Head of caudate nucleus (tissue), 42 donors: ENCODE measurements around the gene SSH3.

Source experiments
- DNase-seq, 42 donors: peaks; one replicate each; pipeline versions ENCODE4 v3.0.0 to v3.0.0-alpha.2; 2020 to 2021; ENCODE audit warnings: mixed read lengths in 7 of 42
- intact Hi-C: fragments of 100-400 bp; cut with DNase I; formaldehyde crosslinking; loops from one replicate; pipeline ENCODE4 v1.15.0; 2022

Gene SSH3

GRCh38 chr11:67303132-67303834, at the start of gene SSH3:
Gene SSH3, plus strand, starts transcription at chr11:67303530. Its CDS starts 96 bp downstream, at chr11:67303626.
- peak; percentile 45 to 86 (median 74) for DNase-seq
- intact Hi-C loops = no loop called here

- intact Hi-C loops = no loop called here
- DNase-seq = no peak
Measured at GRCh38 chr11:67253872-67254624, 49.3 kb upstream of the SSH3 start.

- intact Hi-C loops = no loop called here
- no peak for DNase-seq
Measured at GRCh38 chr11:67254798-67255197, 48.5 kb upstream of the SSH3 start.

GRCh38 chr11:67255353-67255752, 48.0 kb upstream of the SSH3 start:
- intact Hi-C loops = no loop called here
- DNase-seq = peak in 1 of 42 donors; percentile 22

GRCh38 chr11:67255864-67256263, 47.5 kb upstream of the SSH3 start:
- intact Hi-C loops = no loop called here
- DNase-seq = peak in 2 of 42 donors; percentile 20 to 27

- DNase-seq = no peak
- intact Hi-C loops = no loop called here
Measured at GRCh38 chr11:67256477-67257135, 46.7 kb upstream of the SSH3 start.

- intact Hi-C loops = loop anchor here (10.0 kb wide), 1 partner anchor 114 kb away; the partner anchor contains the start of gene CLCF1
- DNase-seq = peak in 1 of 42 donors; percentile 18
Measured at GRCh38 chr11:67260406-67260805, 42.9 kb upstream of the SSH3 start.

- intact Hi-C loops = loop anchor here (10.0 kb wide), 1 partner anchor 114 kb away; the partner anchor contains the start of gene CLCF1
Measured at GRCh38 chr11:67260885-67261639, 42.3 kb upstream of the SSH3 start.

GRCh38 chr11:67261640-67261945, 41.7 kb upstream of the SSH3 start:
- intact Hi-C loops = loop anchor here (10.0 kb wide), 1 partner anchor 113 kb away; the partner anchor contains the start of gene CLCF1
- DNase-seq = peak in 2 of 42 donors; percentile 27 to 62

More at GRCh38 chr11:67260885-67261639, 42.3 kb upstream of the SSH3 start:
- DNase-seq = peak in 41 of 42 donors; percentile 42 to 91 (median 74)

GRCh38 chr11:67261946-67262681, 41.2 kb upstream of the SSH3 start:
- peak in 8 of 42 donors; percentile 23 to 57 (median 36) for DNase-seq
- intact Hi-C loops = loop anchor here (10.0 kb wide), 1 partner anchor 113 kb away; the partner anchor contains the start of gene CLCF1

- intact Hi-C loops = loop anchor here (10.0 kb wide), 1 partner anchor 112 kb away; the partner anchor contains the start of gene CLCF1
- DNase-seq = peak; percentile 61 to 93 (median 82)
Measured at GRCh38 chr11:67262731-67263675, 40.3 kb upstream of the SSH3 start.

GRCh38 chr11:67264260-67264659, 39.1 kb upstream of the SSH3 start:
- no peak for DNase-seq
- intact Hi-C loops = loop anchor here (2.0 to 10.0 kb wide), 2 partner anchors 53 to 111 kb away; partner anchors contain the start of gene CLCF1

GRCh38 chr11:67264877-67265632, 38.3 kb upstream of the SSH3 start:
- DNase-seq = peak in 3 of 42 donors; percentile 1 to 26 (median 2)
- intact Hi-C loops = loop anchor here (2.0 to 10.0 kb wide), 2 partner anchors 52 to 110 kb away; partner anchors contain the start of gene CLCF1

GRCh38 chr11:67265633-67266448, 37.5 kb upstream of the SSH3 start:
- intact Hi-C loops = loop anchor here (2.0 to 10.0 kb wide), 2 partner anchors 51 to 109 kb away; partner anchors contain the start of gene CLCF1

More at GRCh38 chr11:67265633-67266448, 37.5 kb upstream of the SSH3 start:
- DNase-seq = peak in 41 of 42 donors; percentile 48 to 92 (median 82)
